ENCODE data around the gene PFDN6. TPM values are rescaled to one million over a fixed set of nuclear protein-coding genes. Genes with fewer than 3 reads are reported as not detected.

The PFDN6 gene
- total RNA-seq, 1 experiment from 2014 or later: 85.8 TPM

- peaks cover 28 to 47% (median 42%) of the 10 kb centered on the region in 3 experiments for H3K36me3 Mint-ChIP-seq (ENCODE audit: insufficient read depth in 1 of 3, low read depth in 3 of 3)
These were observed 28.4 kb downstream of the PFDN6 start, which contains the start of gene ZBTB22 for GRCh38 chr6:33317669-33318425. ZBTB22 (minus strand) TSS chr6:33317744; CDS start chr6:33316916, 828 bp downstream.

More at GRCh38 chr6:33317669-33318425, 28.4 kb downstream of the PFDN6 start, which contains the start of gene ZBTB22:
- H3K79me2 ChIP-seq (ENCODE audit: insufficient read depth, low read length): peaks cover 8% of the 10 kb centered on the region; the same call in 1 of the 2 replicates
- no peak within 1 kb of the TSS for H2BK120ac ChIP-seq (ENCODE audit: low read depth, low read length, poor library complexity, severe bottlenecking)
- H2BK15ac ChIP-seq (ENCODE audit: low read depth, low read length): no peak within 1 kb of the TSS
- H3K14ac ChIP-seq (ENCODE audit: insufficient read depth, low read length): peak within 1 kb of the TSS; percentile 94
- H3K27me3 ChIP-seq (ENCODE audit: insufficient read depth, low read length): no peaks in the 10 kb centered on the region
- no peak within 1 kb of the TSS for H3K4ac ChIP-seq (ENCODE audit: low read depth, low read length)
- peak within 1 kb of the TSS; percentile 94 to 98 for H3K4me3 Mint-ChIP-seq
- H3K27ac ChIP-seq (ENCODE audit: insufficient read length, low read depth, low read length): peak within 1 kb of the TSS; percentile 88
- H3K27ac Mint-ChIP-seq: peak within 1 kb of the TSS; percentile 99
- H4K8ac ChIP-seq (replicated peaks; ENCODE audit: insufficient read length, low read depth, low read length): no peak within 1 kb of the TSS
- peak; percentile 98 for DNase-seq
- WGBS (ENCODE audit: extremely low coverage, insufficient read length, low lambda C conversion rate): no CpG with 5 or more reads among the region's 44 CpGs
- H4K20me1 ChIP-seq (ENCODE audit: control insufficient read depth, insufficient read depth, insufficient read length): no peaks in the 10 kb centered on the region
- peaks cover 5% of the 10 kb centered on the region; the same call in 1 of the 2 replicates for H3K4me1 ChIP-seq (ENCODE audit: insufficient read depth, low read length)
- peak within 1 kb of the TSS; percentile 91 for H3K18ac ChIP-seq (ENCODE audit: insufficient read length, low read depth, low read length)
- no peak for TF ChIP-seq CTCF (conservative IDR thresholded peaks at IDR 0.05)
- H4K5ac ChIP-seq (ENCODE audit: insufficient read length, low read depth, low read length): no peak within 1 kb of the TSS
- peaks cover 7% of the 10 kb centered on the region for H3K79me1 ChIP-seq (ENCODE audit: insufficient read depth, low read depth, low read length, poor library complexity, severe bottlenecking)
- H2AK5ac ChIP-seq (ENCODE audit: insufficient read length, low read length): no peak within 1 kb of the TSS
- peaks cover 56 to 63% of the 10 kb centered on the region in 2 experiments for H3K4me1 Mint-ChIP-seq
- H3K9me3 ChIP-seq (ENCODE audit: control insufficient read depth, low read depth, low read length): no peaks in the 10 kb centered on the region
- H3K9ac ChIP-seq (ENCODE audit: extremely low read depth, insufficient read length, low read length): peak within 1 kb of the TSS; percentile 57
- H3T11ph ChIP-seq (ENCODE audit: low read length): no peak within 1 kb of the TSS
- no peak within 1 kb of the TSS for H2BK5ac ChIP-seq (ENCODE audit: insufficient read length, low read length)
- peaks cover 0 to 3% of the 10 kb centered on the region in 2 experiments; a peak in 2 of 5 replicates for H3K9me3 Mint-ChIP-seq
- no peak within 1 kb of the TSS for H2BK12ac ChIP-seq (ENCODE audit: insufficient read length, low read depth, low read length)
- peaks cover 31% of the 10 kb centered on the region for H3K23me2 ChIP-seq (ENCODE audit: insufficient read length, low read depth, low read length, poor library complexity, severe bottlenecking)
- H4K91ac ChIP-seq (ENCODE audit: insufficient read length, low read depth, low read length): no peak within 1 kb of the TSS
- peak within 1 kb of the TSS; percentile 51 for H2AFZ ChIP-seq (ENCODE audit: low read length)
- H3K27me3 Mint-ChIP-seq (ENCODE audit: low read depth): no peaks in the 10 kb centered on the region
- H2BK20ac ChIP-seq (ENCODE audit: low read depth, low read length, poor library complexity, severe bottlenecking): no peak within 1 kb of the TSS
- peak within 1 kb of the TSS; percentile 71 for H3K4me2 ChIP-seq (ENCODE audit: insufficient read depth, insufficient read length, low read length)
- H3K56ac ChIP-seq (ENCODE audit: insufficient read length, low read depth, low read length): no peak within 1 kb of the TSS
- H3K23ac ChIP-seq (ENCODE audit: insufficient read length, low read depth, low read length): no peak within 1 kb of the TSS

All from H9 (cell line).